K562 (cell line): ENCODE results near the gene AKT1S1. TPM values are rescaled to one million over a fixed set of nuclear protein-coding genes. Genes with fewer than 3 reads are reported as not detected.

ENCODE experiments used
- ATF7 ChIP-seq: fragments of 450-650 bp; IDR thresholded peaks from 2 replicates; pipeline ENCODE4 v1.7.1; 2014; ENCODE audit warnings: mild to moderate bottlenecking, moderate library complexity
- GATA2 ChIP-seq: sonication (generic); formaldehyde crosslinking; IDR thresholded peaks from 2 replicates; pipeline ENCODE4 v1.4.0; 2020; ENCODE audit warnings: mild to moderate bottlenecking, missing genetic modification reagents
- GATAD2A ChIP-seq: fragments of 450-650 bp; IDR thresholded peaks from 2 replicates; pipeline ENCODE4 v1.6.1; 2017
- GTF2E2 ChIP-seq: fragments of 200-800 bp; sonication (Bioruptor generic); IDR thresholded peaks from 2 replicates; pipeline ENCODE4 v1.6.1; 2016; ENCODE audit warnings: missing genetic modification characterization, missing compliant biosample characterization
- IFI16 ChIP-seq: fragments of 250-450 bp; sonication (Bioruptor Pico); IDR thresholded peaks from 2 replicates; pipeline ENCODE4 v2.1.2; 2022; ENCODE audit warnings: mild to moderate bottlenecking, inconsistent platforms
- PCBP1 ChIP-seq: fragments of 200-400 bp; formaldehyde crosslinking; IDR thresholded peaks from 2 replicates; pipeline ENCODE4 v1.6.1; 2018; ENCODE audit warnings: mild to moderate bottlenecking, low read depth, low read length; ENCODE audit not compliant: poor library complexity, severe bottlenecking
- RBBP5 ChIP-seq: fragments of 200-600 bp; sonication (generic); IDR thresholded peaks from 2 replicates; pipeline ENCODE4 v1.6.1; 2012; ENCODE audit warnings: borderline replicate concordance, mild to moderate bottlenecking, low read length, control low read depth, inconsistent platforms; ENCODE audit not compliant: insufficient read depth, poor library complexity, severe bottlenecking
- RBM14 ChIP-seq: fragments of 200-400 bp; formaldehyde crosslinking; IDR thresholded peaks from 2 replicates; pipeline ENCODE4 v1.6.1; 2018; ENCODE audit warnings: low read depth, mild to moderate bottlenecking, low read length, moderate library complexity, borderline replicate concordance; ENCODE audit not compliant: insufficient read depth
- SIN3A ChIP-seq, 2 experiments: fragments of 150-350 bp in 1 of 2; IDR thresholded peaks; 2 replicates each; pipeline ENCODE4 v1.6.1; 2011 to 2016; ENCODE audit warnings: borderline replicate concordance in 2 of 2, low read depth in 2 of 2, low read length in 2 of 2, mild to moderate bottlenecking in 2 of 2, moderate library complexity in 2 of 2; ENCODE audit not compliant: control insufficient read depth in 1 of 2
- SREBF2 ChIP-seq: sonication (generic); formaldehyde crosslinking; IDR thresholded peaks from 2 replicates; pipeline ENCODE4 v1.4.0; 2020; ENCODE audit warnings: mild to moderate bottlenecking, missing genetic modification reagents
- ZNF23 ChIP-seq: fragments of 250-450 bp; sonication (Bioruptor Pico); IDR thresholded peaks from 2 replicates; pipeline ENCODE4 v1.4.0; 2020; ENCODE audit warnings: mild to moderate bottlenecking
- ZNF696 ChIP-seq: fragments of 250-450 bp; sonication (Bioruptor Pico); conservative IDR thresholded peaks from 2 replicates; pipeline ENCODE4 v1.4.0; 2020; ENCODE audit warnings: mild to moderate bottlenecking, moderate library complexity
- polyA plus RNA-seq, 8 experiments: library from polyadenylated mRNA; depleted of rRNA in 4 of 8; stranded (reverse) in 5 of 8; unstranded in 3 of 8; fragments of >200 nt; fragmentation: Nextera tagmentation in 2 of 8; fragmentation: Illumina TruSeq in 1 of 8; extraction: Ambion mirVana in 2 of 8; extraction: Trizol in 1 of 8; gene quantifications; 2 replicates each; pipeline versions ENCODE4 v1.2.1 to v1.2.3, GENCODE V29; 2011 to 2014; ENCODE audit warnings: inconsistent platforms in 1 of 8, missing spikeins in 1 of 8
- total RNA-seq, 7 experiments: library from RNA; depleted of rRNA in 6 of 7; stranded (reverse); fragments of >200 nt in 6 of 7; fragmentation: Illumina TruSeq in 2 of 7; extraction: Trizol in 2 of 7; gene quantifications; 2 replicates each; pipeline versions ENCODE4 v1.2.1 to v1.2.3, GENCODE V29; 2011 to 2021; ENCODE audit warnings: low replicate concordance in 1 of 7
- TF ChIP-seq, protein P1 (sequence below): sonication (generic); formaldehyde crosslinking; IDR thresholded peaks from 2 replicates; pipeline ENCODE4 v1.8.0; 2022; ENCODE audit warnings: missing genetic modification reagents, mild to moderate bottlenecking, moderate library complexity, borderline replicate concordance
- TF ChIP-seq, protein P2 (sequence below): IDR thresholded peaks from 2 replicates; pipeline ENCODE4 v1.6.1; 2012; ENCODE audit warnings: low read depth, low read length, improper control_type of control experiment, borderline replicate concordance
- TF ChIP-seq, protein P3 (sequence below): fragments of 200-800 bp; sonication (Bioruptor generic); IDR thresholded peaks from 2 replicates; pipeline ENCODE4 v1.6.1; 2017; ENCODE audit warnings: missing genetic modification characterization, missing compliant biosample characterization
- TF ChIP-seq, protein P4 (sequence below): IDR thresholded peaks from 2 replicates; pipeline ENCODE4 v1.6.1; 2011; ENCODE audit warnings: borderline replicate concordance, low read depth, mild to moderate bottlenecking, moderate library complexity, low read length; ENCODE audit not compliant: insufficient read depth, poor library complexity, severe bottlenecking
- TF ChIP-seq, protein P5 (sequence below), 3 experiments: IDR thresholded peaks in 2 of 3; conservative IDR thresholded peaks in 1 of 3; 2 replicates each; pipeline ENCODE4 v1.5.1; 2011 to 2012; ENCODE audit warnings: low read length in 3 of 3, mild to moderate bottlenecking in 3 of 3, control low read depth in 2 of 3, improper control_type of control experiment in 1 of 3, inconsistent platforms in 1 of 3, low read depth in 1 of 3, mixed read lengths in 1 of 3, moderate library complexity in 1 of 3; ENCODE audit not compliant: insufficient read depth in 2 of 3

The AKT1S1 gene
- total and polyA plus RNA-seq, 9 of the 15 experiments (the other 6 are each of a cell fraction or from before 2014, with no cell fraction given): 1.2 to 50.3 (median 17.1) TPM

DNA sequence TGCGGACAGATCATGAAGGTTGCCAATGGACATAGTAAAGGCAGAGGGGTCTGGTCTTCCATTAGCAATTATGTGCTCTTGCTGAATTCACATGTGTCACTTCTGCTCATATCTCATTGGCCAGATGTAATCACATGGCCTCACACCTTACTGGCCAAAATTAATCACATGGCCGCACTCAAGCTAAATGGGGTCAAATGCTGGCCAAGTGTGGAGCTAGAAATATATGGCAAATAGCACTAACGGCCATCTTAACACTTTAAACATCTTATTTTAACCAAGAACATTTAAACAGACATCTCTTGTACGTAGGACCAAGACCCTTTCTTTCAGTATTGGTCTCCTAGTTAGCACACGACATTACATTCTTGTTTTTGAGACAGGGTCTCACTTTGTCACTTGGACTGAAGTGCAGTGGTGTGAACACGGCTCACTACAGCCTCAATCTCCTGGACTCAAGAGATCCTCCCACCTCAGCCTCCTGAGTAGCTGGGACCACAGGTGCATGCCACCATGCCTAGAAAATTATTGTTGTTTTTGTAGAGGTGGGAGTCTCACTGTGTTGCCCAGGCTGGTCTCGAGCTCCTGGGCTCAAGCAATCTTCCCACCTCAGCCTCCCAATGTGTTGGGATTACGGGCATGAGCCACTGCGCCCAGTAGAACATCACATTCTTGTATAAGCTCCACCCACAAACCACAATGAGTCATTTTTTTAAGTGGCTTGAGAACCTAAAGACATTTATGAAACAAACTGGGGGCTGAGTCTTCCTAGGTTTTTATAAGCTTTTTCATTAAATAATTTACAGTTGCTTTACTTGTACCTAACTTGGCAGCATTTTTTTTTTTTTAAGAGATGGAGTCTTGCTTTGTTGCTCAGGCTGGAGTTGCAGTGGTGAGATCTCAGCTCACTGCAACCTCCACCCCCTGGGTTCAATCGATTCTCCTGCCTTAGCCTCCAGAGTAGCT is 29.1 kb downstream of the AKT1S1 start (continued):
- TF ChIP-seq, protein P1, sequence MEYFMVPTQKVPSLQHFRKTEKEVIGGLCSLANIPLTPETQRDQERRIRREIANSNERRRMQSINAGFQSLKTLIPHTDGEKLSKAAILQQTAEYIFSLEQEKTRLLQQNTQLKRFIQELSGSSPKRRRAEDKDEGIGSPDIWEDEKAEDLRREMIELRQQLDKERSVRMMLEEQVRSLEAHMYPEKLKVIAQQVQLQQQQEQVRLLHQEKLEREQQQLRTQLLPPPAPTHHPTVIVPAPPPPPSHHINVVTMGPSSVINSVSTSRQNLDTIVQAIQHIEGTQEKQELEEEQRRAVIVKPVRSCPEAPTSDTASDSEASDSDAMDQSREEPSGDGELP (CRISPR knock-in tag): no peak
- TF ChIP-seq SREBF2 (CRISPR knock-in tag): no peak
- no peak for TF ChIP-seq ZNF23
- no peak for TF ChIP-seq RBM14
- TF ChIP-seq, protein P2, sequence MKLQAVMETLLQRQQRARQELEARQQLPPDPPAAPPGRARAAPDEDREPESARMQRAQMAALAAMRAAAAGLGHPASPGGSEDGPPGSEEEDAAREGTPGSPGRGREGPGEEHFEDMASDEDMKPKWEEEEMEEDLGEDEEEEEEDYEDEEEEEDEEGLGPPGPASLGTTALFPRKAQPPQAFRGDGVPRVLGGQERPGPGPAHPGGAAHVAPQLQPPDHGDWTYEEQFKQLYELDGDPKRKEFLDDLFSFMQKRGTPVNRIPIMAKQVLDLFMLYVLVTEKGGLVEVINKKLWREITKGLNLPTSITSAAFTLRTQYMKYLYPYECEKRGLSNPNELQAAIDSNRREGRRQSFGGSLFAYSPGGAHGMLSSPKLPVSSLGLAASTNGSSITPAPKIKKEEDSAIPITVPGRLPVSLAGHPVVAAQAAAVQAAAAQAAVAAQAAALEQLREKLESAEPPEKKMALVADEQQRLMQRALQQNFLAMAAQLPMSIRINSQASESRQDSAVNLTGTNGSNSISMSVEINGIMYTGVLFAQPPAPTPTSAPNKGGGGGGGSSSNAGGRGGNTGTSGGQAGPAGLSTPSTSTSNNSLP: no peak
- TF ChIP-seq ATF7: peak; percentile 84
- TF ChIP-seq, protein P3, sequence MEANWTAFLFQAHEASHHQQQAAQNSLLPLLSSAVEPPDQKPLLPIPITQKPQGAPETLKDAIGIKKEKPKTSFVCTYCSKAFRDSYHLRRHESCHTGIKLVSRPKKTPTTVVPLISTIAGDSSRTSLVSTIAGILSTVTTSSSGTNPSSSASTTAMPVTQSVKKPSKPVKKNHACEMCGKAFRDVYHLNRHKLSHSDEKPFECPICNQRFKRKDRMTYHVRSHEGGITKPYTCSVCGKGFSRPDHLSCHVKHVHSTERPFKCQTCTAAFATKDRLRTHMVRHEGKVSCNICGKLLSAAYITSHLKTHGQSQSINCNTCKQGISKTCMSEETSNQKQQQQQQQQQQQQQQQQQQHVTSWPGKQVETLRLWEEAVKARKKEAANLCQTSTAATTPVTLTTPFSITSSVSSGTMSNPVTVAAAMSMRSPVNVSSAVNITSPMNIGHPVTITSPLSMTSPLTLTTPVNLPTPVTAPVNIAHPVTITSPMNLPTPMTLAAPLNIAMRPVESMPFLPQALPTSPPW (CRISPR knock-in tag): no peak; the same call in 1 of the 2 replicates
- TF ChIP-seq, protein P4, sequence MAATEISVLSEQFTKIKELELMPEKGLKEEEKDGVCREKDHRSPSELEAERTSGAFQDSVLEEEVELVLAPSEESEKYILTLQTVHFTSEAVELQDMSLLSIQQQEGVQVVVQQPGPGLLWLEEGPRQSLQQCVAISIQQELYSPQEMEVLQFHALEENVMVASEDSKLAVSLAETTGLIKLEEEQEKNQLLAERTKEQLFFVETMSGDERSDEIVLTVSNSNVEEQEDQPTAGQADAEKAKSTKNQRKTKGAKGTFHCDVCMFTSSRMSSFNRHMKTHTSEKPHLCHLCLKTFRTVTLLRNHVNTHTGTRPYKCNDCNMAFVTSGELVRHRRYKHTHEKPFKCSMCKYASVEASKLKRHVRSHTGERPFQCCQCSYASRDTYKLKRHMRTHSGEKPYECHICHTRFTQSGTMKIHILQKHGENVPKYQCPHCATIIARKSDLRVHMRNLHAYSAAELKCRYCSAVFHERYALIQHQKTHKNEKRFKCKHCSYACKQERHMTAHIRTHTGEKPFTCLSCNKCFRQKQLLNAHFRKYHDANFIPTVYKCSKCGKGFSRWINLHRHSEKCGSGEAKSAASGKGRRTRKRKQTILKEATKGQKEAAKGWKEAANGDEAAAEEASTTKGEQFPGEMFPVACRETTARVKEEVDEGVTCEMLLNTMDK: no peak
- TF ChIP-seq IFI16 (CRISPR knock-in tag): no peak
- TF ChIP-seq, protein P5, sequence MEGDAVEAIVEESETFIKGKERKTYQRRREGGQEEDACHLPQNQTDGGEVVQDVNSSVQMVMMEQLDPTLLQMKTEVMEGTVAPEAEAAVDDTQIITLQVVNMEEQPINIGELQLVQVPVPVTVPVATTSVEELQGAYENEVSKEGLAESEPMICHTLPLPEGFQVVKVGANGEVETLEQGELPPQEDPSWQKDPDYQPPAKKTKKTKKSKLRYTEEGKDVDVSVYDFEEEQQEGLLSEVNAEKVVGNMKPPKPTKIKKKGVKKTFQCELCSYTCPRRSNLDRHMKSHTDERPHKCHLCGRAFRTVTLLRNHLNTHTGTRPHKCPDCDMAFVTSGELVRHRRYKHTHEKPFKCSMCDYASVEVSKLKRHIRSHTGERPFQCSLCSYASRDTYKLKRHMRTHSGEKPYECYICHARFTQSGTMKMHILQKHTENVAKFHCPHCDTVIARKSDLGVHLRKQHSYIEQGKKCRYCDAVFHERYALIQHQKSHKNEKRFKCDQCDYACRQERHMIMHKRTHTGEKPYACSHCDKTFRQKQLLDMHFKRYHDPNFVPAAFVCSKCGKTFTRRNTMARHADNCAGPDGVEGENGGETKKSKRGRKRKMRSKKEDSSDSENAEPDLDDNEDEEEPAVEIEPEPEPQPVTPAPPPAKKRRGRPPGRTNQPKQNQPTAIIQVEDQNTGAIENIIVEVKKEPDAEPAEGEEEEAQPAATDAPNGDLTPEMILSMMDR (IDR thresholded peaks at IDR 0.05 in 2 of 3, conservative IDR thresholded peaks at IDR 0.05 in 1 of 3; ENCODE audit: insufficient read depth in 2 of 3, low read depth in 1 of 3, low read length in 3 of 3): no peak
- TF ChIP-seq RBBP5: no peak
- no peak for TF ChIP-seq GATA2 (CRISPR knock-in tag)
- TF ChIP-seq GTF2E2 (tag): no peak
- TF ChIP-seq ZNF696 (CRISPR knock-in tag): no peak
- TF ChIP-seq PCBP1: no peak
- no peak for TF ChIP-seq SIN3A (IDR thresholded peaks at IDR 0.05; ENCODE audit: borderline replicate concordance in 2 of 2, control insufficient read depth in 1 of 2, low read depth in 2 of 2, low read length in 2 of 2)
- TF ChIP-seq GATAD2A: no peak
